Amniotic stem cell (primary cell): ENCODE results near the gene TRRAP.
A peak's percentile ranks its signal among the peaks of the same experiment; 100 is the strongest.
"Not testable (repeated sequence)": the region's sequence is repeated elsewhere in the genome, so short reads cannot be mapped to it uniquely, and the experiment has no call there.

Experiments used
- DNase-seq: peaks from one replicate; lab custom pipeline; 2025; lab: John Stamatoyannopoulos, UW

Gene TRRAP

GRCh38 chr7:99030457-99030856 lies 152.1 kb downstream of the TRRAP start:
- no peak for DNase-seq

GRCh38 chr7:99030951-99031350 lies 152.6 kb downstream of the TRRAP start:
- DNase-seq: no peak

- no peak for DNase-seq
Measured at GRCh38 chr7:99031496-99031895, 153.2 kb downstream of the TRRAP start.

- DNase-seq: no peak
Measured at GRCh38 chr7:99032928-99033327, 154.6 kb downstream of the TRRAP start.

GRCh38 chr7:99033765-99034164 lies 155.4 kb downstream of the TRRAP start:
- no peak for DNase-seq

- DNase-seq: no peak
Measured at GRCh38 chr7:99034932-99035722, 156.8 kb downstream of the TRRAP start.

GRCh38 chr7:99035723-99036545 lies 157.6 kb downstream of the TRRAP start:
- DNase-seq: no peak

- DNase-seq: no peak
Measured at GRCh38 chr7:99036546-99037111, 158.3 kb downstream of the TRRAP start.

- no peak for DNase-seq
Measured at GRCh38 chr7:99037327-99037940, 159.1 kb downstream of the TRRAP start.

- DNase-seq: no peak
Measured at GRCh38 chr7:99038086-99038855, 159.9 kb downstream of the TRRAP start.

GRCh38 chr7:99039384-99039891 lies 161.1 kb downstream of the TRRAP start:
- DNase-seq: no peak

GRCh38 chr7:99040104-99040958 lies 162.0 kb downstream of the TRRAP start:
- peak; percentile 80 for DNase-seq

GRCh38 chr7:99041526-99041925 lies 163.2 kb downstream of the TRRAP start:
- no peak for DNase-seq

- DNase-seq: no peak
Measured at GRCh38 chr7:99042957-99043356, 164.6 kb downstream of the TRRAP start.

- not testable (repeated sequence) for DNase-seq
Measured at GRCh38 chr7:99044858-99045257, 166.5 kb downstream of the TRRAP start.

GRCh38 chr7:99046262-99046661 lies 167.9 kb downstream of the TRRAP start:
- not testable (repeated sequence) for DNase-seq

GRCh38 chr7:99046722-99047121 lies 168.4 kb downstream of the TRRAP start:
- DNase-seq: no peak

- no peak for DNase-seq
Measured at GRCh38 chr7:99047526-99048077, 169.3 kb downstream of the TRRAP start.

- DNase-seq: no peak
Measured at GRCh38 chr7:99050971-99051370, 172.6 kb downstream of the TRRAP start.

GRCh38 chr7:99054781-99055180 lies 176.4 kb downstream of the TRRAP start:
- DNase-seq: no peak
